Ecto neural progenitor cell (in vitro differentiated cells): ENCODE data around the gene MXD3.
"Not testable (repeated sequence)": the region's sequence is repeated elsewhere in the genome, so short reads cannot be mapped to it uniquely, and the experiment has no call there.

ENCODE experiments used
- DNase-seq: peaks from one replicate; pipeline ENCODE4 v3.0.0-alpha.2; 2018; ENCODE audit warnings: low spot score

MXD3 gene

DNA sequence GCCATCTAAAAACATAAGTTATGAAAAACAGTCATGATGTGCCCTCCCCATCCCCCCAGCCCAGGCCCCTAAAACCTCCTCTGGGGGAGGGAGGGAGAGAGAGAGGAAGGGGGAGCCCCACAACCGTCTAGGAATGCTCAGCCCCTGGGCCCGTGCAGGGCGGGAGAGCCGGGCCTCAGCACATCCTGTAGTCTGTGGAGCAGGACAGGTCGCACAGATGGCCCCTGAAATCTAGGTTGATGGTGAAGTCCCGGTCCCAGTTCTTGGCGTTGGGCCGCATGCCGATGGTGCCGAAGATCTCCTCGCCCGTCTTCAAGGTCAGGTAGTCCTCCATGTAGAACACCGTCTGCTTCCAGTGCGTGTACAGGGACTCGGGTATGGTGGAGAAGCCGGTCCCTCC lies 46.3 kb downstream of the MXD3 start:
- DNase-seq: no peak

DNA sequence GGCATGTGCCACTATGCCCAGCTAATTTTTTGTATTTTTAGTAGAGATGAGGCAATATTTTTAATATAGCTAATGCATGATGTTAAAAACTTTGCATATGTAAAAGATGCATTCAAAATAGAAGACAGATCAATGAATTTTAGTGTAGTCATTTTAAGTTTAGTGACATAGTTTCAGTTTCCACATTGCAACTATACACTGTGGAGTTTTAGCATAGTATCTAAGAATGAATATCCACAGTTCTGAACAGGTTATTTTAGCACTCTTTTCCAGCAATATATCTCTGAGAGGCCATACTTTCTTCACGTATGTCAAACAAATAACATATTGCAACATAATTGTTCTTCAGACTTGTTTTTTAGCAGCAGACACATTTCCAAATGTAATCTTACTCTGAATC lies 47.5 kb downstream of the MXD3 start:
- no peak for DNase-seq

DNA sequence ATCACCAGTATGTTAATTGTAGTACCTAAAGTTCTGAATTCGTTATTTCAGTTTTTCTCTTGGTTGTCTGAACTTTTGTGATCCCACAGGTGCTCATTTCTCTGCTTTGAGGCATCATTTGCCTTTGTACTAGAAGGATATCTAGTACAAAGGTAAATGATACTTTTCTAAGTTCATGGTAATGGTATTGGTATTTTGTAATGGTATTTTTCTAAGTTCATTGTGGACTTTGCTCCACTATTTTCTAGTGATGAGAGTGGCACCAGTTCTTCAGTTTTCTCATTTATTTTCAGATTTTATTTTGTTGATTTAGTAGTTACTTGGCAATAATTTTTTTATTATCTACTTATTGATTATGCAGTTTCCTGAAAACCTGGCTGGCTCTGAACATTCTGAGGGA lies 50.2 kb downstream of the MXD3 start:
- no peak for DNase-seq

DNA sequence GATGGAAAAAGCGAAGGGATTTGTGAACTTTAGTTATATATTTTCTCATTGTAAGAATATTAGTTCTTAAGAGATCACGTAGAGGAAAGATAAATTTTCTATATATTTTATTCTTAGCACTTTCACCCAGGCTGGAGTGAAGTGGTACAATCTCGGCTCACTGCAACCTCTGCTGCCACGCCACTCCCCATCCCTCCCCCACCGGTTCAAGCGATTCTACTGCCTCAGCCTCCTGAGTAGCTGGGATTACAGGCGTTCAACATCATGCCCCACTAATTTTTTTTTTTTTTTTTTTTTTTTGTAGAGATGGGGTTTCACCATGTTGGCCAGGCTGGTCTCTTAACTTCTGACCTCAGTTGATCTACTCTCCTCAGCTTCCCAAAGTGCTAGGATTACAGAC lies 50.7 kb downstream of the MXD3 start:
- no peak for DNase-seq

DNA sequence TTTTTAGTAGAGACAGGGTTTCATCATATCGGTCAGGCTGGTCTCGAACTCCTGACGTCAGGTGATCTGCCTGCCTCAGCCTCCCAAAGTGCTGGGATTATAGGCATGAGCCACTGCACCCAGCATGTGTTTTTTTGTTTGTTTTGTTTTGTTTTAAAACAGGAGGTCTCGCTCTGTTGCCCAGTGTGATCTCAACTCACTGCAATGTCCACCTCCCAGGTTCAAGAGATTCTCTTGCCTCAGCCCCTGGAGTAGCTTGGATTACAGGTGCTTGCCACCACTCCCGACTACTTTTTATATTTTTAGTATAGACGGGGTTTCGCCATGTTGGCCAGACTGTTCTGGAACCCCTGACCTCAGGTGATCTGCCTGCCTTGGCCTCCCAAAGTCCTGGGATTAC lies 53.0 kb downstream of the MXD3 start:
- not testable (repeated sequence) for DNase-seq
